CD8-positive, alpha-beta memory T cell (primary cell): Measurements from ENCODE around the gene TRPV4. TPM values are rescaled to one million over a fixed set of nuclear protein-coding genes. Genes with fewer than 3 reads are reported as not detected.
"Not testable (repeated sequence)": the region's sequence is repeated elsewhere in the genome, so short reads cannot be mapped to it uniquely, and the experiment has no call there.

Experiments
- CTCF ChIA-PET: fragments of 350-600 bp; sonication (Branson Sonifier 250); formaldehyde crosslinking; loops from one replicate; lab custom pipeline; 2021; ENCODE audit warnings: antibody characterized with exemption; lab: Charles Lee
- POLR2A ChIA-PET: fragments of 350-600 bp; sonication (Branson Sonifier 250); formaldehyde crosslinking; loops from one replicate; lab custom pipeline; 2021; ENCODE audit warnings: antibody characterized with exemption; lab: Charles Lee
- DNase-seq, 5 donors: peaks; one replicate each; pipeline versions ENCODE4 v3.0.0 to v3.0.0-alpha.2; 2020 to 2022; ENCODE audit warnings: mixed read lengths in 1 of 5
- H3K27ac ChIP-seq: one replicate; pipeline ENCODE4 v1.7.0; 2013; ENCODE audit warnings: low read depth, mild to moderate bottlenecking, low read length, moderate library complexity
- H3K27me3 ChIP-seq: 2 replicates; pipeline ENCODE4 v1.7.0; 2013; ENCODE audit warnings: low read length, mild to moderate bottlenecking; ENCODE audit not compliant: insufficient read depth, poor library complexity, severe bottlenecking
- H3K36me3 ChIP-seq: 2 replicates; pipeline ENCODE4 v1.7.0; 2013; ENCODE audit warnings: mild to moderate bottlenecking, low read length, moderate library complexity; ENCODE audit not compliant: insufficient read depth
- H3K4me1 ChIP-seq: 2 replicates; pipeline ENCODE4 v1.7.0; 2013; ENCODE audit warnings: mild to moderate bottlenecking, low read length, moderate library complexity; ENCODE audit not compliant: insufficient read depth
- H3K4me3 ChIP-seq: 2 replicates; pipeline ENCODE4 v1.7.0; 2013; ENCODE audit warnings: mild to moderate bottlenecking, low read length
- H3K9me3 ChIP-seq: 2 replicates; pipeline ENCODE4 v1.7.0; 2013; ENCODE audit warnings: mild to moderate bottlenecking, low read length
- H3K27ac Mint-ChIP-seq, 8 donors: one replicate each; pipeline ENCODE4 v1.8.0; 2020 to 2021; ENCODE audit warnings: mixed read lengths in 8 of 8, mild to moderate bottlenecking in 6 of 8, inconsistent platforms in 3 of 8, moderate library complexity in 3 of 8
- H3K27me3 Mint-ChIP-seq, 2 donors: one replicate each; pipeline ENCODE4 v1.8.0; 2020 to 2021; ENCODE audit warnings: mixed read lengths in 2 of 2, mild to moderate bottlenecking in 1 of 2, moderate library complexity in 1 of 2
- H3K36me3 Mint-ChIP-seq, 3 donors: one replicate each; pipeline ENCODE4 v1.8.0; 2020 to 2021; ENCODE audit warnings: mixed read lengths in 3 of 3, inconsistent platforms in 1 of 3, mild to moderate bottlenecking in 1 of 3
- H3K4me1 Mint-ChIP-seq, 3 donors: one replicate each; pipeline ENCODE4 v1.8.0; 2020 to 2021; ENCODE audit warnings: mixed read lengths in 3 of 3, inconsistent platforms in 1 of 3, mild to moderate bottlenecking in 1 of 3
- H3K4me3 Mint-ChIP-seq, 7 donors: one replicate each; pipeline ENCODE4 v1.8.0; 2020 to 2021; ENCODE audit warnings: mixed read lengths in 7 of 7, mild to moderate bottlenecking in 6 of 7, moderate library complexity in 4 of 7, inconsistent platforms in 2 of 7
- H3K9me3 Mint-ChIP-seq, 5 donors: one replicate each; pipeline ENCODE4 v1.8.0; 2020 to 2022; ENCODE audit warnings: mixed read lengths in 5 of 5, mild to moderate bottlenecking in 3 of 5, moderate library complexity in 2 of 5, inconsistent platforms in 1 of 5
- polyA plus RNA-seq: library from polyadenylated mRNA; unstranded; fragments of 300-500 nt; fragmentation: Illumina TruSeq; gene quantifications from one replicate; pipeline ENCODE4 v1.2.3, GENCODE V29; 2021
- total RNA-seq, 2 experiments: library from RNA; stranded (reverse); gene quantifications; one replicate each; pipeline ENCODE4 v1.2.3, GENCODE V29; 2021

TRPV4 gene
- total and polyA plus RNA-seq, 3 experiments from 2014 or later, result not detected

DNA sequence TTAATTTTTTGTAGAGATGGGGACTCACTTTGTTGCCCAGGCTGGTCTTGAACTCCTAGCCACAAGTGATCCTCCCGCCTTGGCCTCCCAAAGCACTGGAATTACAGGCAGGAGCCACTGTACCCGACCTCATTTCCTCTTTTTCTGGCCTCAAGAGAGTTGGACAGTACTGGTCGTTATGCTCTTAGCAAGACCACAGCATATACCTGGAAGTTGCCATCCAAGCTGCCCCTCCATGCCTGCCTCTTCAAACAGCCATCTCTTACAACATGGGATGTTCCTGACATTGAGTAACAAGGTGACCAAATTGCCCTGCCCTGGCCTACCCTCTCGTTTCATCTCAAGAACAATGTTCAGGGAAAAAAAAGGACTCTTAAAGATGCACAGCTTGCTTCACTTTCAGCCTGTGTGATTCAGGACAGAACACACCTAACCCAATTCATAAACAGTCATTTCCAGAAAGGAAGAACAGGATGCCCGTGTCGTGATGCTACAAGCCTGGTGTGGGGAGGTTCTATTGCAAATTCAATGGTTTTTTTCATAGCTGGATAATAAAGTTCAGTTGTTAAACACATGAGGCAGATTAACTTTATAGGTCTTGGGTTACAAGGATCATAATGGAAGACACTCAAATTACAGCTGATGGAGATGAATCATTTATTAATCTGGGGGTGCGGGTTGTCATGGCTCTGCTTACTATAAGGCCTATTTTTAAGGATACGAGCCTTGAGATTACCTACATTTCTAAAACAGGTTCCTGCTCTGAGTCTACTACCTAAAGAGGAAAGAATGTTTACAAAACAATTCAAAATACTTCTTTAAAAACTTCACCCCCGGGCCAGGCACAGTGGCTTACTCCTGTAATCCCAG is 35.2 kb upstream of the TRPV4 start:
- no peak for DNase-seq
- H3K36me3 ChIP-seq, result no peaks in the 10 kb centered on the region
- H3K27ac ChIP-seq, result no peak overlapping the region
- no peak overlapping the region for H3K4me3 ChIP-seq
- H3K9me3 Mint-ChIP-seq, result no peaks in the 10 kb centered on the region
- CTCF ChIA-PET, result interaction anchor here (0.8 to 1.4 kb wide), 3 partner anchors 23 to 63 kb away, joined by 3 read pairs; no protein-coding TSS in a partner anchor
- peaks cover 0 to 1% of the 10 kb centered on the region in 2 donors for H3K27me3 Mint-ChIP-seq
- H3K4me1 ChIP-seq, result peaks cover 14% of the 10 kb centered on the region
- peak overlapping the region in 5 of 8 donors; percentile 6 to 55 (median 20) for H3K27ac Mint-ChIP-seq
- peaks cover 4 to 24% (median 12%) of the 10 kb centered on the region in 3 donors for H3K36me3 Mint-ChIP-seq
- peaks cover 31 to 54% (median 45%) of the 10 kb centered on the region in 3 donors for H3K4me1 Mint-ChIP-seq
- H3K9me3 ChIP-seq, result no peaks in the 10 kb centered on the region
- no peak overlapping the region for H3K4me3 Mint-ChIP-seq
- no peaks in the 10 kb centered on the region for H3K27me3 ChIP-seq
- POLR2A ChIA-PET, result no interaction called here

DNA sequence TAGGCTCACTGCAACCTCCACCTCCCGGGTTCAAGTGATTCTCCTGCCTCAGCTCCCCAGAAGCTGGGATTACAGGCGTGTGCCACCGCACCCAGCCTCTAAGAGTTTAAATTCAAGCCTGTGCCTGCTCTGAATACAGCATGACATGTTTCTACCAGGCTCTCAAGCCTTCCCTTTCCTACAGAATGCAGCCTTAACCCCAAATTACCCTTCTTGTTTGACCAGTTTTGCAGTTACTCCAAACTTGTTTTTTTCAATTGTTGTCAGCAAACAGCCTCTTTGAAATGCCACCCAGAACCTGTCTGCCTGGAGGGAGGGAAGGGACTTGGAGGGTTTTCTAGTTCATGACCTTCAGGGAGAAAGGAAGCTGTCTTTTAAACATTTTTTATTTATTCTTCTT is 31.7 kb upstream of the TRPV4 start:
- Mint-ChIP-seq H3K9me3 (no peaks in the 10 kb centered on the region), H3K27me3 (peaks cover 0 to 1% of the 10 kb centered on the region in 2 donors), H3K4me3 (no peak overlapping the region), H3K4me1 (peaks cover 27 to 45% (median 42%) of the 10 kb centered on the region in 3 donors), H3K36me3 (peaks cover 0 to 16% (median 4%) of the 10 kb centered on the region in 3 donors), H3K27ac (peak overlapping the region in 7 of 8 donors; percentile 57 to 93 (median 87))
- CTCF ChIA-PET, result interaction anchor here (1.6 kb wide), 1 partner anchor 20 kb away, joined by 6 read pairs; no protein-coding TSS in a partner anchor
- H3K9me3 ChIP-seq, result no peaks in the 10 kb centered on the region
- peaks cover 14% of the 10 kb centered on the region for H3K4me1 ChIP-seq
- H3K27me3 ChIP-seq, result no peaks in the 10 kb centered on the region
- DNase-seq, result no peak
- peaks cover 3% of the 10 kb centered on the region for H3K36me3 ChIP-seq
- no peak overlapping the region for H3K27ac ChIP-seq
- POLR2A ChIA-PET, result no interaction called here
- H3K4me3 ChIP-seq, result no peak overlapping the region

DNA sequence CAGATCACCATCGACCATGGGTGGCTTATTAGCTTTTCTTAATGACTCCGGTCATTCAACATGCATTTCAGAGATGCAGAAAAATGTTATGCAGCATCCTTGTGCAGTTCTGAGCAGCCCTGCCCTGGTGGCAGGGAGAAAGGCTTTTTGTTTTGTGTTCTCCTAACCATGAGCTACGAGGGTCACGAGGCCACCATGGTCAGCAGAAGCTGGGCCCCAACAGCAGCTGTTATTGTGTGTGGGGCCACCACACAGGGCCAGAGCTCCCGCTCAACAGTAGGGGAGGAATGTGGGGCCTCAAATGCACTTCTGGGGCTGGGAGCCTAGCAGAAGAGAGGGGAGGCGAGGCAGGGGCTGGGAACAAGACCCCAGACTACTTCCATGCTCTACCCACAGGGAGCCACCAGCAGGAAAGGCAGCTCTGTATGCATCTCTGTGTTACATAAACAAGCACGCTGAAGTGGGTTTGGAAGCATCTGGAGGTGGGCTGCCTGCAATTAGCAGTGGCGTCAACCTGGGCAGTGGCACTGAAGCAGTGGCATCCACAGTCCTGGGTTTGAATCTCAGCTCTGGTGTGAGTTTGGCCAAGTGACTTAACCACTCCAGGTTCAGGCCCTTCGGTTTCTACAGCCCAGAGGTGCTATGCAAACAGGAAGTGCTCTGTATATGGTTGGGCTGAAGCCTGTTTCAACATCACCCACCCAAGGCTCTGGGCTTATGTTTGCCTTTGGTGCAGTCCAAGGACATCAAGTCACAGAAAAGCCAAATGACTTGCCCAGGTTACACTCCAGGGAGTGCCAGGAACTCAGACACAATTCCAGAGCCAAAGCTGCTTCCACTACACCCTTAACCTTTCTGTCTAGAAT is 30.9 kb upstream of the TRPV4 start:
- Histone ChIP-seq H3K4me1 (peaks cover 14% of the 10 kb centered on the region), H3K4me3 (no peak overlapping the region), H3K36me3 (peaks cover 3% of the 10 kb centered on the region), H3K27ac (no peak overlapping the region), H3K27me3 (no peaks in the 10 kb centered on the region), H3K9me3 (no peaks in the 10 kb centered on the region)
- H3K36me3 Mint-ChIP-seq, result peaks cover 0 to 16% (median 4%) of the 10 kb centered on the region in 3 donors
- no peaks in the 10 kb centered on the region for H3K9me3 Mint-ChIP-seq
- peak overlapping the region; percentile 74 to 96 (median 90) for H3K27ac Mint-ChIP-seq
- H3K27me3 Mint-ChIP-seq, result peaks cover 0 to 1% of the 10 kb centered on the region in 2 donors
- peaks cover 27 to 45% (median 42%) of the 10 kb centered on the region in 3 donors for H3K4me1 Mint-ChIP-seq
- CTCF ChIA-PET, result interaction anchor here (0.8 to 1.8 kb wide), 6 partner anchors 9 to 59 kb away, joined by 3 to 8 read pairs (median 4); partner anchors contain the start of gene TCHP
- POLR2A ChIA-PET, result no interaction called here
- H3K4me3 Mint-ChIP-seq, result peak overlapping the region in 6 of 7 donors; percentile 29 to 79 (median 54)
- peak in 1 of 5 donors; percentile 13 for DNase-seq

DNA sequence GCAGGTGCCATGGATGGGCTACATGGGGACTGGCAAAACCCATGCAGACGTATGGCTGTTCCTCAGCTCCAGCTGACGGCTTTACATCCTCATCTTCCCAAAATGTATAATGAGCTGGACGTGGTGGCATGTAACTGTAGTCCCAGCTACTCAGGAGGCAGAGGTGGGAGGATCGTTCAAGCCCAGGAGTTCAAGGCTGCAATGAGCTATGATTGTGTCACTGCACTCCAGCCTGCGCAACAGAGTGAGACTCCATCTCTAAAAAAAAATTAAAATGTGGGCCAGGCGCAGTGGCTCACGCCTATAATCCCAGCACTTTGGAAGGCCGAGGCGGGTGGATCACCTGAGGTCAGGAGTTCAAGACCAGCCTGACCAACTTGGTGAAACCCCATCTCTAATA is 29.3 kb upstream of the TRPV4 start:
- H3K4me1 ChIP-seq, result peaks cover 14% of the 10 kb centered on the region
- H3K36me3 ChIP-seq, result peaks cover 11% of the 10 kb centered on the region
- H3K27me3 Mint-ChIP-seq, POLR2A ChIA-PET, H3K9me3 Mint-ChIP-seq, DNase-seq, H3K4me3 Mint-ChIP-seq, H3K27ac ChIP-seq, H3K4me3 ChIP-seq, H3K27me3 ChIP-seq, H3K9me3 ChIP-seq: not testable (repeated sequence)
- Mint-ChIP-seq H3K27ac (peak overlapping the region in 2 of 8 donors; percentile 33 to 58), H3K4me1 (peaks cover 27 to 48% (median 41%) of the 10 kb centered on the region in 3 donors), H3K36me3 (peaks cover 0 to 27% (median 6%) of the 10 kb centered on the region in 3 donors)
- CTCF ChIA-PET, result interaction anchor here (1.3 to 1.8 kb wide), 3 partner anchors 8 to 17 kb away, joined by 3 to 8 read pairs (median 6); no protein-coding TSS in a partner anchor

DNA sequence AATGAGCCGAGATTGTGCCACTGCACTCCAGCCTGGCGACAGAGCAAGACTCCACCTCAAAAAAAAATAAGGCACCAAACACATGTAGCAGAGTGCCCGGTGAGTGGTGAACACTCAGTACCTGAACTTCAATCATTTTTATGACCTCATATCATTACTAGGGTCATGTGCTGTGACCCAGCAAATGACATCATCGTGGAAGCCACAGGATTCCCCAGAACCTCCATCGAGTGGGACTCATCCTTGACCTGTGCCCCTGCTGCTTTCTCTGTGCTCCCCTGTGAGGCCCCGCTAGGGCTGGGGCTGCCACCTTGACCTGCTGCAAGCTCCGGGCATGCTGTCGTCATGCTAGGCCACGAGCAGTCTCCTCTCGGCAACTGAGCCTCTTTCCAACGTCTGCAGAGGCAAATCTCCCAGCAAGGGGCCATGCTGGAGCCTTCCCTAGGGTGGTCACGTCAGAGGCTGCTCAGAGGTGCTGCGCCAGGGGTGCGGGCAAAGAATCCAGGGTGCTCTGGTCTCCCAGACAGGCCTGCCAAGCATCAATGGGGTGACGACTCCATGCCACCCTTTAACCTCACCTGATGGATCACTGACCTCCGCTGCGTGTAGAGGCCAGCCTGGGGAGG is 28.6 kb upstream of the TRPV4 start:
- H3K27ac Mint-ChIP-seq, result peak overlapping the region in 1 of 8 donors; percentile 65
- no peak overlapping the region for H3K4me3 Mint-ChIP-seq
- peaks cover 14% of the 10 kb centered on the region for H3K4me1 ChIP-seq
- no peak for DNase-seq
- no peaks in the 10 kb centered on the region for H3K9me3 ChIP-seq
- no peaks in the 10 kb centered on the region for H3K9me3 Mint-ChIP-seq
- H3K27me3 Mint-ChIP-seq, result peaks cover 0 to 1% of the 10 kb centered on the region in 2 donors
- H3K36me3 Mint-ChIP-seq, result peaks cover 0 to 33% (median 6%) of the 10 kb centered on the region in 3 donors
- peaks cover 27 to 48% (median 41%) of the 10 kb centered on the region in 3 donors for H3K4me1 Mint-ChIP-seq
- no peak overlapping the region for H3K4me3 ChIP-seq
- no peaks in the 10 kb centered on the region for H3K27me3 ChIP-seq
- no peak overlapping the region for H3K27ac ChIP-seq
- peaks cover 16% of the 10 kb centered on the region for H3K36me3 ChIP-seq
- ChIA-PET CTCF (interaction anchor here (1.1 to 1.8 kb wide), 2 partner anchors 17 kb away, joined by 4 to 6 read pairs; no protein-coding TSS in a partner anchor), POLR2A (no interaction called here)

DNA sequence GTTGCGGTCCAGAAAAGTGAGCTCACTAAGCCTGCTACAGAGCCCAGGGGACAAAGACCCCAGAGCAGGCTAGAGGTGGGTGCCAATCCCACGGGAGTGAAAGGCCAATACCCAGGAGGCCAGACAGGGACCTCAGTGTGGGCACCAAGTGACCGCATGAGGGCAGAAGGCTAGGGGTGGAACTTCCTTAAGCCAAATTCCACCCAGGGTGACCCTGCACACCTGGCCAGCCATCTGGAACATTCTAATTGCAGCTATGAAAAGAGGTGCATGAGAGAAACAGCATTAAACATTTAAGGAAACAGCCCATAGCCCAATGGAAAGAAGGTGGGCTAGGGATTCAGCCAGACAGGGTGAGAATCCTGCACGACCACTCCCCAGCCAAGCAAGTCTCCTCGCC is 27.8 kb upstream of the TRPV4 start:
- H3K9me3 Mint-ChIP-seq, result no peaks in the 10 kb centered on the region
- no peak overlapping the region for H3K4me3 Mint-ChIP-seq
- CTCF ChIA-PET, result interaction anchor here (1.1 kb wide), 1 partner anchor 16 kb away, joined by 4 read pairs; no protein-coding TSS in a partner anchor
- Histone ChIP-seq H3K9me3 (no peaks in the 10 kb centered on the region), H3K4me3 (no peak overlapping the region), H3K36me3 (peaks cover 16% of the 10 kb centered on the region), H3K27me3 (no peaks in the 10 kb centered on the region), H3K4me1 (peaks cover 14% of the 10 kb centered on the region), H3K27ac (no peak overlapping the region)
- H3K36me3 Mint-ChIP-seq, result peaks cover 0 to 41% (median 6%) of the 10 kb centered on the region in 3 donors
- H3K27me3 Mint-ChIP-seq, result peaks cover 0 to 1% of the 10 kb centered on the region in 2 donors
- peak overlapping the region in 1 of 8 donors; percentile 57 for H3K27ac Mint-ChIP-seq
- peaks cover 27 to 42% (median 36%) of the 10 kb centered on the region in 3 donors for H3K4me1 Mint-ChIP-seq
- POLR2A ChIA-PET, result no interaction called here
- no peak for DNase-seq

DNA sequence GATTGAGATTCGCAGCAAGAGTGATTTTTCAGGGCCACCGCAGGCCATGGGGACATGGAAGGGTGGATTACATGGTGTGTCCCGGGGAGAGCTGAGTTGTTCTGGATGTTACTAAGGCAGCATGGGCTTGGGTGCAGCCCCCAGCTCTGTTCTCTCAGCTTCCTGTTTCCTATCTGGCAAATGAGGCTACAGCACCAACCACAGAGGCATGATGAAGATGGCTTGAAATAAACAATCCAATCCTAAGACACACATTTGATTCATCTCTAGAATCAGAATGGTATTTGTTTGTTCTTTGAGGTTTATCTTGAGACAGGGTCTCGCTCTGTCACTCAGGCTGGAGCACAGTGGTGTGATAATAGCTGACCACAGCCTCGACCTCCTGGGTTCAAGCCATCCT is 25.6 kb upstream of the TRPV4 start:
- H3K36me3 Mint-ChIP-seq, result peaks cover 0 to 58% (median 6%) of the 10 kb centered on the region in 3 donors
- H3K9me3 ChIP-seq, result no peaks in the 10 kb centered on the region
- POLR2A ChIA-PET, result no interaction called here
- no peaks in the 10 kb centered on the region for H3K9me3 Mint-ChIP-seq
- H3K4me1 Mint-ChIP-seq, result peaks cover 13 to 20% (median 15%) of the 10 kb centered on the region in 3 donors
- H3K4me3 ChIP-seq, result no peak overlapping the region
- no peak overlapping the region for H3K4me3 Mint-ChIP-seq
- no peak for DNase-seq
- peaks cover 3% of the 10 kb centered on the region for H3K4me1 ChIP-seq
- H3K36me3 ChIP-seq, result peaks cover 16% of the 10 kb centered on the region
- peaks cover 0 to 2% of the 10 kb centered on the region in 2 donors for H3K27me3 Mint-ChIP-seq
- peak overlapping the region in 5 of 8 donors; percentile 37 to 94 (median 79) for H3K27ac Mint-ChIP-seq
- CTCF ChIA-PET, result interaction anchor here (8.0 kb wide), 1 partner anchor 14 kb away, joined by 61 read pairs; no protein-coding TSS in a partner anchor
- H3K27me3 ChIP-seq, result no peaks in the 10 kb centered on the region
- no peak overlapping the region for H3K27ac ChIP-seq
